ENCODE data around the gene C14orf180.
A peak's percentile ranks its signal among the peaks of the same experiment; 100 is the strongest.

The C14orf180 gene

GRCh38 chr14:104563742-104564615 is 15.6 kb upstream of the C14orf180 start:
- ATAC-seq (peak; percentile 58), DNase-seq (ENCODE audit: low spot score in 2 of 2) (peak; percentile 38 to 70)
- Mint-ChIP-seq H3K27ac (no peak overlapping the region), H3K4me3 (no peak overlapping the region), H3K4me1 (peaks cover 6% of the 10 kb centered on the region), H3K36me3 (no peaks in the 10 kb centered on the region), H3K9me3 (no peaks in the 10 kb centered on the region)

- DNase-seq (ENCODE audit: low spot score in 2 of 2) (no peak), ATAC-seq (no peak)
- Mint-ChIP-seq H3K4me3 (no peak overlapping the region), H3K36me3 (no peaks in the 10 kb centered on the region), H3K4me1 (peaks cover 6% of the 10 kb centered on the region), H3K9me3 (no peaks in the 10 kb centered on the region), H3K27ac (no peak overlapping the region)
Measured at GRCh38 chr14:104564744-104565679, 14.6 kb upstream of the C14orf180 start.

DNA sequence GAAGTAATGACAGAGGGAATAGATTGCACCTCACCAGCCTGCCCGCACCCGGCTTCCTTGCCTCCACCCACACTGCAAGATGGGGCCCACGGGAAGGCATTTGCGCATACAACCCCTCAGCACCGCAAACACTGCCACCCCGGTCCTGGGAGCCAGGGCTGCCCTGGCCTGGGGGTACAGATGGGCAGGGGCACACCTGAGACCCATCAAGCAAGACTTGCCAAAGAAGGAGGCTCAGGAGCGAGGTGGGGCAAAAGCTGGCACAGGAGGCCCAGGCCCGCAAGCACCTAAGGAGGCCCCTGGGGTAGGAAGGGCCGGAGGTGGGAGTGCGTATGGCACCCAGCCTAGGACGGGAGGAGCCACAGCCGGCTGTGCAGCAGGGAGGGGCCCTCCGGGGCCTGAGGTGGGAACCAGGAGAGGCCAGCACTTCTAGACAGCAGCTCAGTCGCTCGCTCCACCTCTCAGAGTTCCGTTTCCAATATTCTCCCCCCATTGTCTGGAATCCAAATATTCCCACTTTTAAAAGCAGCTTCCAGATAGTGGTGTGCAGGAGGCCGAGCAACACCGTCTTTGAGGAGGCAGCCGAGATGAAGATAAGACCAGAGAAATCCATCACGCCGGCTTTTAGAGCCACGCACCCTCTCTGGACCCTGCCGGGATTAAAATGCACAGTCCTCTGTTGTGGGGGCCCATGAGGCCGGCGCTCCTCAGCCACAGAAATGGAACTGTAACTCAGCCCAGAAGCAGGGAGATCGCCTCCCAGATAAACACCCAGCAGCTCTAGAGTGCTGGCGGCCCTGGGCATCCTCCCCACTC is 12.2 kb upstream of the C14orf180 start:
- ATAC-seq: no peak
- Mint-ChIP-seq H3K9me3 (no peaks in the 10 kb centered on the region), H3K27ac (no peak overlapping the region)

GRCh38 chr14:104567957-104568225 is 11.7 kb upstream of the C14orf180 start:
- no peak for DNase-seq (ENCODE audit: low spot score in 2 of 2)
- Mint-ChIP-seq H3K36me3 (no peaks in the 10 kb centered on the region), H3K9me3 (no peaks in the 10 kb centered on the region)

More for the DNA sequence above, 12.2 kb upstream of the C14orf180 start:
- Mint-ChIP-seq H3K4me3 (no peak overlapping the region), H3K36me3 (no peaks in the 10 kb centered on the region), H3K4me1 (peaks cover 6% of the 10 kb centered on the region)
- DNase-seq (ENCODE audit: low spot score in 2 of 2): no peak

DNA sequence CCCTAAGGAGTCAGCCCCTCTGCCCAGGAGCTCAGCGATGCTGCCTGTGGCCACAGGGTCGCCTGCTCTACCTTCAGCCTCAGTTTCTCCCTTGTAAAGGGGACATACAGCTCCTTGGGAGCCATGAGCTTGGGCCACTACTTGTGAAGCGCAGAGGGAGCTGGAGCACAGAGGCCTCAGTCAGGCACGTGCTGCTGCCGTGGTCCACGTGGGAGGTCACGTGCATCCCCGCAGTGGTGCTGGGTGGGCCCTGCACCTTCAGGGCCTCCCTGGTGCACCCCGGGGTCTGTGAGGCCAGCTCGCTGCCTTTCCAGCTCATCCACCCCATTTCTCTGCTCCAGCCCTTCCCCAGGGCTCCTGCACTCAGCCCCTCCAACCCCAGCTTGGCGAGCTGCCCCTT is 10.9 kb upstream of the C14orf180 start:
- no peak for ATAC-seq
- Mint-ChIP-seq H3K4me1 (peaks cover 6% of the 10 kb centered on the region), H3K4me3 (no peak overlapping the region), H3K36me3 (no peaks in the 10 kb centered on the region), H3K27ac (no peak overlapping the region), H3K9me3 (no peaks in the 10 kb centered on the region)
- DNase-seq (ENCODE audit: low spot score in 2 of 2): no peak

More at GRCh38 chr14:104567957-104568225, 11.7 kb upstream of the C14orf180 start:
- H3K27ac Mint-ChIP-seq: no peak overlapping the region
- ATAC-seq: no peak
- peaks cover 6% of the 10 kb centered on the region for H3K4me1 Mint-ChIP-seq
- H3K4me3 Mint-ChIP-seq: no peak overlapping the region

GRCh38 chr14:104569435-104569834 is 10.1 kb upstream of the C14orf180 start:
- Mint-ChIP-seq H3K4me3 (no peak overlapping the region), H3K9me3 (no peaks in the 10 kb centered on the region), H3K27ac (no peak overlapping the region), H3K4me1 (no peaks in the 10 kb centered on the region), H3K36me3 (no peaks in the 10 kb centered on the region)
- no peak for ATAC-seq
- no peak for DNase-seq (ENCODE audit: low spot score in 2 of 2)

GRCh38 chr14:104571246-104571645 is 8.3 kb upstream of the C14orf180 start:
- Mint-ChIP-seq H3K36me3 (no peaks in the 10 kb centered on the region), H3K9me3 (no peaks in the 10 kb centered on the region), H3K4me1 (no peaks in the 10 kb centered on the region), H3K27ac (no peak overlapping the region), H3K4me3 (no peak overlapping the region)
- DNase-seq (ENCODE audit: low spot score in 2 of 2) (no peak), ATAC-seq (no peak)

- H3K4me3 Mint-ChIP-seq: no peak overlapping the region
- no peak overlapping the region for H3K27ac Mint-ChIP-seq
- H3K36me3 Mint-ChIP-seq: no peaks in the 10 kb centered on the region
- ATAC-seq (no peak), DNase-seq (ENCODE audit: low spot score in 2 of 2) (no peak)
- no peaks in the 10 kb centered on the region for H3K4me1 Mint-ChIP-seq
- no peaks in the 10 kb centered on the region for H3K9me3 Mint-ChIP-seq
Measured at GRCh38 chr14:104572024-104572626, 7.4 kb upstream of the C14orf180 start.

- DNase-seq (ENCODE audit: low spot score in 2 of 2) (no peak), ATAC-seq (no peak)
- Mint-ChIP-seq H3K36me3 (no peaks in the 10 kb centered on the region), H3K9me3 (no peaks in the 10 kb centered on the region), H3K27ac (no peak overlapping the region), H3K4me1 (no peaks in the 10 kb centered on the region), H3K4me3 (no peak overlapping the region)
Measured at GRCh38 chr14:104572668-104573067, 6.9 kb upstream of the C14orf180 start.

- Mint-ChIP-seq H3K4me1 (no peaks in the 10 kb centered on the region), H3K27ac (no peak overlapping the region), H3K9me3 (no peaks in the 10 kb centered on the region), H3K4me3 (no peak overlapping the region), H3K36me3 (no peaks in the 10 kb centered on the region)
- DNase-seq (ENCODE audit: low spot score in 2 of 2) (no peak), ATAC-seq (no peak)
Measured at GRCh38 chr14:104573930-104574329, 5.6 kb upstream of the C14orf180 start.

GRCh38 chr14:104574536-104574935 is 5.0 kb upstream of the C14orf180 start:
- H3K36me3 Mint-ChIP-seq: no peaks in the 10 kb centered on the region
- no peaks in the 10 kb centered on the region for H3K4me1 Mint-ChIP-seq
- no peak overlapping the region for H3K27ac Mint-ChIP-seq
- no peaks in the 10 kb centered on the region for H3K9me3 Mint-ChIP-seq
- ATAC-seq (no peak), DNase-seq (ENCODE audit: low spot score in 2 of 2) (no peak)
- H3K4me3 Mint-ChIP-seq: no peak overlapping the region

- H3K9me3 Mint-ChIP-seq: no peaks in the 10 kb centered on the region
- DNase-seq (ENCODE audit: low spot score in 2 of 2): no peak
- ATAC-seq: no peak
- no peaks in the 10 kb centered on the region for H3K36me3 Mint-ChIP-seq
- H3K4me1 Mint-ChIP-seq: no peaks in the 10 kb centered on the region
- no peak overlapping the region for H3K4me3 Mint-ChIP-seq
- no peak overlapping the region for H3K27ac Mint-ChIP-seq
Measured at GRCh38 chr14:104574978-104575583, 4.5 kb upstream of the C14orf180 start.

DNA sequence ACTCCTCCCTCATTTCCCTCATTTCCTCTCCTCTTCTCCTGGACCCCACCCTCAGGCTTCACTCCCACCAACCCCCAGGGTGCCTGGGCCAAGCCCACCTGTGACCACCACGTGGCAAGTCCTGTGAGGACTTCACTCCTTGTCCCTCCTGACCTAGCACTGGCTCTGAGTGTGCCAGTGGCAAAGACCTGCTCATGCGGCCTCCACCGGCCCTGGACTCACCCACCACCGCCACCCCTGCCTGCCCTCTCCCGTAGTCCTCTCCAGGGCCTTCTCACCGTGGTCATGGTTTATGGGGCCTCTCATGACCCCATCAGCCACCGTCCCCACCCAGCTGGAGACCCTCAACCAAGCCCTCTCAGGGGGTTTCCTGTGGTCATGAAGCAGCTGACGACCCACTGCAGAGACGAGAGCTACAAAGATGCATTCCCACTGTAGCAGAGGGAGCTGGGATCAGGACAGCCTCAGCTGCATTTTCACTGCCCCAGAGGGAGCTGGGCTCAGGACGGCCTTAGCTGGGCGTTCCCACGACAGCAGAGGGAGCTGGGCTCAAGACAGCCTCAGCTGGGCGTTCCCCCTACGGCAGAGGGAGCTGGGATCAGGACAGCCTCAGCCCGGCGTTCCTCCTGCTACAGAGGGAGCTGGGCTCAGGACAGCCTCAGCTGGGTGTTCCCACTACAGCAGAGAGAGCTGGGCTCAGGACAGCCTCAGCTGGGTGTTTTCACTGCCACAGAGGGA is 3.2 kb upstream of the C14orf180 start:
- H3K4me3 Mint-ChIP-seq: no peak overlapping the region
- no peaks in the 10 kb centered on the region for H3K36me3 Mint-ChIP-seq
- no peak overlapping the region for H3K27ac Mint-ChIP-seq
- ATAC-seq: no peak
- DNase-seq (ENCODE audit: low spot score in 2 of 2): no peak
- no peaks in the 10 kb centered on the region for H3K4me1 Mint-ChIP-seq
- H3K9me3 Mint-ChIP-seq: no peaks in the 10 kb centered on the region

GRCh38 chr14:104576970-104577332 is 2.6 kb upstream of the C14orf180 start:
- Mint-ChIP-seq H3K9me3 (no peaks in the 10 kb centered on the region), H3K27ac (no peak overlapping the region), H3K4me1 (no peaks in the 10 kb centered on the region), H3K36me3 (no peaks in the 10 kb centered on the region), H3K4me3 (no peak overlapping the region)
- DNase-seq (ENCODE audit: low spot score in 2 of 2) (no peak), ATAC-seq (no peak)

All from stimulated activated effector memory CD8-positive, alpha-beta T cell treated with anti-CD3 and anti-CD28 coated beads, Interleukin-12 subunit alpha, Interleukin-12 subunit beta, amount 100 ng/mL, for 72 hours (primary cell).